GM12872 (cell line): ENCODE data around the gene TMEM151B.
A peak's percentile ranks its signal among the peaks of the same experiment; 100 is the strongest.

Experiments
- TF ChIP-seq, protein P1 (sequence below): IDR thresholded peaks from 3 replicates; pipeline ENCODE4 v1.5.1; 2011; ENCODE audit warnings: low read depth, mild to moderate bottlenecking, low read length, moderate library complexity; ENCODE audit not compliant: insufficient read depth

The TMEM151B gene

DNA sequence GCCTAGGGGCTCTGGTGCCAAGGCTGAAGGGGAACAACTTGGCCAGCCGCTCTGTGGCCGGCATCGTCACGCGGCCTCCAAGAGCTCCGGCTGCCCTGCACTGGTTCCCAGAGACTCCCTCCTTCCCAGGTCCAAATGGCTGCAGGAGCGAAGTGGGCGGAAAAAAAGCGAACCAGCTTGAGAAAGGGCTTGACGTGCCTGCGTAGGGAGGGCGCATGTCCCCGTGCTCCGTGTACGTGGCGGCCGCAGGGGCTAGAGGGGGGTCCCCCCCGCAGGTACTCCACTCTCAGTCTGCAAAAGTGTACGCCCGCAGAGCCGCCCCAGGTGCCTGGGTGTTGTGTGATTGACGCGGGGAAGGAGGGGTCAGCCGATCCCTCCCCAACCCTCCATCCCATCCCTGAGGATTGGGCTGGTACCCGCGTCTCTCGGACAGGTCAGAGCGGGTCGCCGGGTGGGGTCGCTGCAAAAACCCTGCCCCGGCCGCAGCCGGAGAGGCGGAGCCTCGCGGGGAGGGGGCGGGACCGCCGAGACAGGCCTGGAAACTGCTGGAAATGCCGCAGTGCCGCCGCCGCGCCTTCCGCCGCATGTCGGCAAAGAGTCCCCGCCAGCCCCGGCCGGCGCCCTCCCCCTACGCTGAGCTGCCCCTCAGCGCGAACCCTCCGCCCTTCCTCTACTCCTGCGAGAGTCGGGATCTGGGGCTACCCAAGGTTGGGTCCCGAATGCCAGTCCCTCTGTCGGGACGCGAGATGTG lies 24.2 kb upstream of the TMEM151B start:
- TF ChIP-seq, protein P1, sequence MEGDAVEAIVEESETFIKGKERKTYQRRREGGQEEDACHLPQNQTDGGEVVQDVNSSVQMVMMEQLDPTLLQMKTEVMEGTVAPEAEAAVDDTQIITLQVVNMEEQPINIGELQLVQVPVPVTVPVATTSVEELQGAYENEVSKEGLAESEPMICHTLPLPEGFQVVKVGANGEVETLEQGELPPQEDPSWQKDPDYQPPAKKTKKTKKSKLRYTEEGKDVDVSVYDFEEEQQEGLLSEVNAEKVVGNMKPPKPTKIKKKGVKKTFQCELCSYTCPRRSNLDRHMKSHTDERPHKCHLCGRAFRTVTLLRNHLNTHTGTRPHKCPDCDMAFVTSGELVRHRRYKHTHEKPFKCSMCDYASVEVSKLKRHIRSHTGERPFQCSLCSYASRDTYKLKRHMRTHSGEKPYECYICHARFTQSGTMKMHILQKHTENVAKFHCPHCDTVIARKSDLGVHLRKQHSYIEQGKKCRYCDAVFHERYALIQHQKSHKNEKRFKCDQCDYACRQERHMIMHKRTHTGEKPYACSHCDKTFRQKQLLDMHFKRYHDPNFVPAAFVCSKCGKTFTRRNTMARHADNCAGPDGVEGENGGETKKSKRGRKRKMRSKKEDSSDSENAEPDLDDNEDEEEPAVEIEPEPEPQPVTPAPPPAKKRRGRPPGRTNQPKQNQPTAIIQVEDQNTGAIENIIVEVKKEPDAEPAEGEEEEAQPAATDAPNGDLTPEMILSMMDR: peak; percentile 43; the same call in 2 of the 3 replicates

DNA sequence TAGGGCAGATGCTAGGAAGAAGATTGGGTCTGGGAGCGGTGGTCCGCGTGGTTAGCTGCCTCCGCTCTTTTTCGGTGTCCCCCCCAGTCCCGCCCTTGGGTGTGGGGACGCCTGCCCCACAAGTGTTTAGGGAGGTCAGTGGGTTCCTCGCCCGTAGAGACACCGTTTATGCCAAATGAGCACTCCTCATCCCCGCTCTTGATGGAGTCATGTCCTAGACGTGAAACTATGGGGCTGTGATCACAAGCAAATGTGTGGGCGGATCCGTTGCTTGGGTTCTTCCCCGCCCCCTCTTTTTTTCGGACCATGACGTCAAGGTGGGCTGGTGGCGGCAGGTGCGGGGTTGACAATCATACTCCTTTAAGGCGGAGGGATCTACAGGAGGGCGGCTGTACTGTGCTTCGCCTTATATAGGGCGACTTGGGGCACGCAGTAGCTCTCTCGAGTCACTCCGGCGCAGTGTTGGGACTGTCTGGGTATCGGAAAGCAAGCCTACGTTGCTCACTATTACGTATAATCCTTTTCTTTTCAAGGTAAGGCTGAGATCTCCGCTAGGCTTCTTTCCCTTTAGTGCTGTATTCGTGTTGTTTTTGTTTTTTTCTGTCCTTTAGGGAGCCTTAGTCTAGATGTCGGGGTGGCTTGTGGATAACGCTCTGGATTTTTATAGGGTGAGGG lies 23.4 kb upstream of the TMEM151B start, which contains the start of gene HSP90AB1:
Gene HSP90AB1 (plus strand): TSS at position 439 of the 675 bp plus-strand sequence. CDS start 1,529 bp downstream, outside the sequence.
- TF ChIP-seq, protein P1: no peak

DNA sequence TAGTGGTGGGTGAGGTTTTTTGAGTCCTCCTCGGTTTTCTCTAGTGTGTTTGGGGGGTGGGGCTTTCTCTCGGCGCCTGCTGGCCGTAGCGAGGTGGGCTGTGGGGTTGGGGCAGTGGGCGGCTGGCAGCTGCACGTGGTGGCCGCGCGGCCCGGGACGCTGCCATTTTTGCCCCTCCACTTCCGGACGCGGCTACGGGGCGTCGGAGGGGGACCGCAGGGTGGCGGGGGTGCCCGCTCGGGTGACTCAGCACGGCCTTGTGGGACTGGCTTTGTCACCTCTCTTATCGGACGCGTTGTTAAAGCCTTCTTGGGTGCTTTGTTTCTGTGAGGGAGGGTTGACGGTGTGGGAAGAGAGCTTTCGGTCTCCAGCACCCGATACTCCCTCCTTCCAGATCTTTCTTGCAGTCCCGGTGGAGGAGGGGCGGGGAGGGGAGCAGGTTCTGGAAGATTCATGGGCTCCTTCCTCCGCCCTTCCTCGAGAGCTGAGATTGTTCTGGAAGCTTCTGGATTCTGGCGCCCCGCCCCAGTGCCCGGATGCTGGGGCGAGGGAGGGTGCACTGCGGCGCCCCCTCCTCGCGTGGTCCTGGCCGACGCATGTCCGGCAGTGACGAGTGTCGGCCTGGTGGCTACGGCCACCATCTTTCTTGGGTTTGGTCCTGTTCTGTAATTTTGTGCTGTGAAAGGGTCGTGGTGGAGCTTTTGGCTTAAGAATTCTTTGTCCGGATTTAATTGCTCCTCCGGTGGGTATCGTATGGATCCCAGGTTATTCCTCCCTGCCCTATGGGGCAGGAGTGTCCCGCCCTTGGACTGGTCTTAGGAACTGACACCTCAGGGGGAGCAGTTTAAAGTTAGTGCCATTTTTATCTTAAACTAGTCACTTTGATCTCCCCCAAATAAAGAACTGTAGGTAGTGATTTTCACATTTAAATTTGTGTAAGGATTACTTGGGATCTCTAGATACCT lies 22.6 kb upstream of the TMEM151B start:
- TF ChIP-seq, protein P1: no peak

DNA sequence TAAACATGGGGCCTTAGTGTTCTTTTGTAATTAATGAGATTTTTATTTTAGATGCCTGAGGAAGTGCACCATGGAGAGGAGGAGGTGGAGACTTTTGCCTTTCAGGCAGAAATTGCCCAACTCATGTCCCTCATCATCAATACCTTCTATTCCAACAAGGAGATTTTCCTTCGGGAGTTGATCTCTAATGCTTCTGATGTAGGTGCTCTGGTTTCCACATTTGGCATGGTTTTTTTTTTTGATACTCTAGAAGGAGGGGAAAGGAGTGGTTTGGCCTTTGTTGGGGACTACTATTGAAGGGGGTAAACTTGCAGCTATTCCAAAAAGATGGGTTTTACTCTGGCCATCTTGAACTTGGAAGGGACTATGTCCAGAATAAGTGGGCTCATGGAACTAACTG lies 21.7 kb upstream of the TMEM151B start:
- TF ChIP-seq, protein P1: no peak

DNA sequence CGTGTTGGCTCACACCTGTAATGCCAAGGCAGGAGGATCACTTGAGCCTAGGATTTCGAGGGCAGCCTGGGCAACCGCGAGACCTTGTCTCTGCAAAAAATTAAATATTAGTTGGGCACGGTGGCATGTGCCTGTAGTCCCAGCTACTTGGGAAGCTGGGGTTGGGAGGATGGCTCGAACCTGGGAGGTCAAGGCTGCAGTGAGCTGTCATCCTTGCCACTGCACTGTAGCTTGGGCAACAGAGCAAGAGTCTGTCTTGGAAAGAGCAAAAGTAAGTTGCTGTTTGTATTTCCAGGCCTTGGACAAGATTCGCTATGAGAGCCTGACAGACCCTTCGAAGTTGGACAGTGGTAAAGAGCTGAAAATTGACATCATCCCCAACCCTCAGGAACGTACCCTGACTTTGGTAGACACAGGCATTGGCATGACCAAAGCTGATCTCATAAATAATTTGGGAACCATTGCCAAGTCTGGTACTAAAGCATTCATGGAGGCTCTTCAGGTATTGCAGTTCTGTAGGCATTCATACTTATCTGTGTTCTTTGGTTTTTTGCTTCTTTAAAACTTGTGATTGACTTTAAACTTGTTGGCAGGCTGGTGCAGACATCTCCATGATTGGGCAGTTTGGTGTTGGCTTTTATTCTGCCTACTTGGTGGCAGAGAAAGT lies 21.0 kb upstream of the TMEM151B start:
- TF ChIP-seq, protein P1: no peak

DNA sequence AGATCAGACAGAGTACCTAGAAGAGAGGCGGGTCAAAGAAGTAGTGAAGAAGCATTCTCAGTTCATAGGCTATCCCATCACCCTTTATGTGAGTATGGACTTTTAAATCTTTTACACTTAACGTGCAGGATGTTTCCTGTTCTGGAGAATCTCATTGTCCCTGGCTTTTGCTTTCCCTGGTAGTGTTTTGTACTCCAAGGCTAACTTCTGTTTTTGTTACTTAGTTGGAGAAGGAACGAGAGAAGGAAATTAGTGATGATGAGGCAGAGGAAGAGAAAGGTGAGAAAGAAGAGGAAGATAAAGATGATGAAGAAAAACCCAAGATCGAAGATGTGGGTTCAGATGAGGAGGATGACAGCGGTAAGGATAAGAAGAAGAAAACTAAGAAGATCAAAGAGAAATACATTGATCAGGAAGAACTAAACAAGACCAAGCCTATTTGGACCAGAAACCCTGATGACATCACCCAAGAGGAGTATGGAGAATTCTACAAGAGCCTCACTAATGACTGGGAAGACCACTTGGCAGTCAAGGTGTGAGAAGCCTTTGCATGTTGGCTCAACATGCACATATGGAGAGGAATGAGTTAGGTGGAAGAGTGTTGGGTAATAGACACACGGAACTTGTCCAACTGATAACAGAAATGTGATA lies 20.1 kb upstream of the TMEM151B start:
- TF ChIP-seq, protein P1: no peak
